Measurements from ENCODE around the gene CAPN10. TPM values are rescaled to one million over a fixed set of nuclear protein-coding genes. Genes with fewer than 3 reads are reported as not detected.

Gene CAPN10
- polyA plus RNA-seq, 1 donor (not counting 4 experiments of a cell fraction or from before 2014, with no cell fraction given), result 7.1 TPM

GRCh38 chr2:240626531-240627300, 40.2 kb downstream of the CAPN10 start:
- Histone ChIP-seq H3K27ac (ENCODE audit: control insufficient read depth, insufficient read depth, low read length) (no peak overlapping the region), H3K9me1 (ENCODE audit: control insufficient read depth, extremely low read depth, insufficient read depth, low read length) (no peaks in the 10 kb centered on the region), H3K4me2 (ENCODE audit: control insufficient read depth, extremely low read depth, insufficient read depth, low read depth, low read length) (no peak overlapping the region), H3K9ac (ENCODE audit: control insufficient read depth, extremely low read depth, insufficient read depth, low read length) (no peak overlapping the region), H3K36me3 (ENCODE audit: control insufficient read depth in 2 of 2, extremely low read depth in 1 of 2, insufficient read depth in 2 of 2, low read length in 2 of 2) (no peaks in the 10 kb centered on the region), H3K4me3 (ENCODE audit: control insufficient read depth in 2 of 3, extremely low read depth in 1 of 3, insufficient read depth in 2 of 3, low read depth in 1 of 3, low read length in 3 of 3) (no peak overlapping the region), H4K20me1 (ENCODE audit: control insufficient read depth, extremely low read depth, insufficient read depth, low read length) (no peaks in the 10 kb centered on the region), H3K9me3 (ENCODE audit: control insufficient read depth, low read depth, low read length) (no peaks in the 10 kb centered on the region), H3K4me1 (ENCODE audit: control insufficient read depth, extremely low read depth, insufficient read depth, low read length) (no peaks in the 10 kb centered on the region), H2AFZ (ENCODE audit: control insufficient read depth, low read length) (no peak overlapping the region), H3K27me3 (ENCODE audit: control insufficient read depth, extremely low read depth, insufficient read depth, low read length) (no peaks in the 10 kb centered on the region), H3K79me2 (ENCODE audit: control insufficient read depth, insufficient read depth, low read length) (no peaks in the 10 kb centered on the region)
- TF ChIP-seq, protein P1, sequence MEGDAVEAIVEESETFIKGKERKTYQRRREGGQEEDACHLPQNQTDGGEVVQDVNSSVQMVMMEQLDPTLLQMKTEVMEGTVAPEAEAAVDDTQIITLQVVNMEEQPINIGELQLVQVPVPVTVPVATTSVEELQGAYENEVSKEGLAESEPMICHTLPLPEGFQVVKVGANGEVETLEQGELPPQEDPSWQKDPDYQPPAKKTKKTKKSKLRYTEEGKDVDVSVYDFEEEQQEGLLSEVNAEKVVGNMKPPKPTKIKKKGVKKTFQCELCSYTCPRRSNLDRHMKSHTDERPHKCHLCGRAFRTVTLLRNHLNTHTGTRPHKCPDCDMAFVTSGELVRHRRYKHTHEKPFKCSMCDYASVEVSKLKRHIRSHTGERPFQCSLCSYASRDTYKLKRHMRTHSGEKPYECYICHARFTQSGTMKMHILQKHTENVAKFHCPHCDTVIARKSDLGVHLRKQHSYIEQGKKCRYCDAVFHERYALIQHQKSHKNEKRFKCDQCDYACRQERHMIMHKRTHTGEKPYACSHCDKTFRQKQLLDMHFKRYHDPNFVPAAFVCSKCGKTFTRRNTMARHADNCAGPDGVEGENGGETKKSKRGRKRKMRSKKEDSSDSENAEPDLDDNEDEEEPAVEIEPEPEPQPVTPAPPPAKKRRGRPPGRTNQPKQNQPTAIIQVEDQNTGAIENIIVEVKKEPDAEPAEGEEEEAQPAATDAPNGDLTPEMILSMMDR (optimal IDR thresholded peaks at IDR 0.05 in 1 of 3, IDR thresholded peaks at IDR 0.05 in 1 of 3, conservative IDR thresholded peaks at IDR 0.05 in 1 of 3; ENCODE audit: extremely low read depth in 1 of 3, insufficient read depth in 2 of 3, low read length in 3 of 3), result no peak
- TF ChIP-seq EZH2 (IDR thresholded peaks at IDR 0.05; ENCODE audit: low read length), result no peak
- dilution Hi-C loops (cut with MboI; ENCODE audit: extremely low pct_ligation_motif_present, low sequenced_read_pairs), result no loop called here
- DNase-seq (ENCODE audit: low read depth, low spot score), result no peak
- no peak for FAIRE-seq

DNA sequence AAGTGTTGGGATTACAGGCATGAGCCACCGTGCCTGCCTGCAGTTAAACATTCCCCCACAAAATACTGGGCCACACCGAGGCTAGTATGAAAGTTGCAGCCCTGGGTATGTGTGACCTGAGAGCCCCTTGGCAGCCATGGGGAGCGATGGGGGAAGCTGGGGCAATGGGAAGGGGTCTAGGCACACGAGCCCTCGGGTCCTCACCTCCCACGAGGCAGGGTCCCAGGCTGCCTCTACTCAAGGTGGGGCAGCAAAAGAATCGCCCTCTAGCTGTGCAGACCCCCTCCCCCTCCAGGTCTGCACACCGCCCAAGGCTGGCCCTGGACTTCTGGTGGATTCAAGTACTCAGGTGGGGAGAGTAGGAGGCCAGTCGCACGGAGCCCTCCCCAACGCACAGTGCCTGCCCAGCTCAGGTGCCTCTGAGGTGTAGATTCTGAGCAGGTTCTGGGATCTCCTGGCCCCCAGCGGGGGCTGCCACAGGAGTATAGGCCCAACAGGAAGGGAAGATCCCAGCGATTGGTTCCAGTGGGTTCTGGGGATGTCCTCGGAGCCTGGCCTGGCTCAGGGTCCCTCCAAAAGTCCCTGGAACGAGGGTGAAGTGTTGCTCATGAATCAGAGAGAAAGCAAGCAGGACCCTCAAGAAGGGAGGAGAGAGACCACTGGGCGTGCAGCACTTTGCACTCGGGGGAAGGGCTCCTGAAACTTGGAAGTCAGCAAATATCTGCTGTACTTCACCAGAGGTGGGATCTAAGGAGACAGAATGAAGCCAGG, 41.4 kb downstream of the CAPN10 start:
- no peak overlapping the region for H3K27ac ChIP-seq (ENCODE audit: control insufficient read depth, insufficient read depth, low read length)

More for the DNA sequence above, 41.4 kb downstream of the CAPN10 start:
- no peak overlapping the region for H2AFZ ChIP-seq (ENCODE audit: control insufficient read depth, low read length)
- H3K79me2 ChIP-seq (ENCODE audit: control insufficient read depth, insufficient read depth, low read length), result no peaks in the 10 kb centered on the region
- FAIRE-seq (no peak), DNase-seq (ENCODE audit: low read depth, low spot score) (no peak)
- H3K4me3 ChIP-seq (ENCODE audit: control insufficient read depth in 2 of 3, extremely low read depth in 1 of 3, insufficient read depth in 2 of 3, low read depth in 1 of 3, low read length in 3 of 3), result no peak overlapping the region
- H4K20me1 ChIP-seq (ENCODE audit: control insufficient read depth, extremely low read depth, insufficient read depth, low read length), result no peaks in the 10 kb centered on the region
- TF ChIP-seq, protein P1 (optimal IDR thresholded peaks at IDR 0.05 in 1 of 3, IDR thresholded peaks at IDR 0.05 in 1 of 3, conservative IDR thresholded peaks at IDR 0.05 in 1 of 3; ENCODE audit: extremely low read depth in 1 of 3, insufficient read depth in 2 of 3, low read length in 3 of 3), result no peak
- TF ChIP-seq EZH2 (IDR thresholded peaks at IDR 0.05; ENCODE audit: low read length), result no peak
- H3K36me3 ChIP-seq (ENCODE audit: control insufficient read depth in 2 of 2, extremely low read depth in 1 of 2, insufficient read depth in 2 of 2, low read length in 2 of 2), result no peaks in the 10 kb centered on the region
- dilution Hi-C loops (cut with MboI; ENCODE audit: extremely low pct_ligation_motif_present, low sequenced_read_pairs), result no loop called here
- no peaks in the 10 kb centered on the region for H3K9me1 ChIP-seq (ENCODE audit: control insufficient read depth, extremely low read depth, insufficient read depth, low read length)
- no peak overlapping the region for H3K9ac ChIP-seq (ENCODE audit: control insufficient read depth, extremely low read depth, insufficient read depth, low read length)
- H3K4me2 ChIP-seq (ENCODE audit: control insufficient read depth, extremely low read depth, insufficient read depth, low read depth, low read length), result no peak overlapping the region
- H3K27me3 ChIP-seq (ENCODE audit: control insufficient read depth, extremely low read depth, insufficient read depth, low read length), result no peaks in the 10 kb centered on the region
- no peaks in the 10 kb centered on the region for H3K4me1 ChIP-seq (ENCODE audit: control insufficient read depth, extremely low read depth, insufficient read depth, low read length)
- H3K9me3 ChIP-seq (ENCODE audit: control insufficient read depth, low read depth, low read length), result no peaks in the 10 kb centered on the region

Measured in keratinocyte (primary cell).